RWPE1 (cell line): ENCODE data around the gene KNCN.

ENCODE experiments used
- CTCF ChIA-PET: fragments of 350-600 bp; sonication (Branson Sonifier 250); formaldehyde crosslinking; extraction: SDS; loops from one replicate; lab custom pipeline; 2021; lab: Yijun Ruan, JAX
- POLR2A ChIA-PET: fragments of 400-600 bp; formaldehyde crosslinking; extraction: SDS; loops from one replicate; lab custom pipeline; 2020; ENCODE audit warnings: antibody characterized with exemption; ENCODE audit not compliant: low non-redundant PET; lab: Yijun Ruan, JAX
- DNase-seq: peaks from one replicate; pipeline ENCODE4 v3.0.0; 2012; ENCODE audit warnings: low spot score
- H3K27ac ChIP-seq: fragments of 450-650 bp; 2 replicates; pipeline ENCODE4 v1.5.1; 2017
- TF ChIP-seq, protein P1 (sequence below): fragments of 450-650 bp; conservative IDR thresholded peaks from 2 replicates; pipeline ENCODE4 v1.5.1; 2017; ENCODE audit warnings: low read depth, mild to moderate bottlenecking

The KNCN gene

DNA sequence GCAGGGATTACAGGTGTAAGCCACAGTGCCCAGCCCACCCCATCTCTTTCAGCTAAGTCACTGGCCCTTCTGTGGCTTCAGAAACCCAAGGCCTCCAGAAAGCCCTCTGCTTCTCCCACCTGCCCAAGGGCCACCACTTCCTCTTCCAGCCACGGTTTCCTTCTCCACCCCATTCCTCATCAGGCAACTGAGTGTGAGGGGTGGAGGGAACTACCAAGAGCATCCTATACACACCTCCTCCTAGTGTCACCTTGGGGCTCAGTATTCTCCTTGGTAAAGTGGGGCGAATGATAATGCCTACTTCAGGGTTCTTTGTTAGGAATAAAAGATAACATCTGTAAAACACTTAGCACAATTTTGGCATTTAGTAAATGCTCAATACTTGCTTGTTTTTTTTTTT is 30.0 kb downstream of the KNCN start:
- TF ChIP-seq, protein P1, sequence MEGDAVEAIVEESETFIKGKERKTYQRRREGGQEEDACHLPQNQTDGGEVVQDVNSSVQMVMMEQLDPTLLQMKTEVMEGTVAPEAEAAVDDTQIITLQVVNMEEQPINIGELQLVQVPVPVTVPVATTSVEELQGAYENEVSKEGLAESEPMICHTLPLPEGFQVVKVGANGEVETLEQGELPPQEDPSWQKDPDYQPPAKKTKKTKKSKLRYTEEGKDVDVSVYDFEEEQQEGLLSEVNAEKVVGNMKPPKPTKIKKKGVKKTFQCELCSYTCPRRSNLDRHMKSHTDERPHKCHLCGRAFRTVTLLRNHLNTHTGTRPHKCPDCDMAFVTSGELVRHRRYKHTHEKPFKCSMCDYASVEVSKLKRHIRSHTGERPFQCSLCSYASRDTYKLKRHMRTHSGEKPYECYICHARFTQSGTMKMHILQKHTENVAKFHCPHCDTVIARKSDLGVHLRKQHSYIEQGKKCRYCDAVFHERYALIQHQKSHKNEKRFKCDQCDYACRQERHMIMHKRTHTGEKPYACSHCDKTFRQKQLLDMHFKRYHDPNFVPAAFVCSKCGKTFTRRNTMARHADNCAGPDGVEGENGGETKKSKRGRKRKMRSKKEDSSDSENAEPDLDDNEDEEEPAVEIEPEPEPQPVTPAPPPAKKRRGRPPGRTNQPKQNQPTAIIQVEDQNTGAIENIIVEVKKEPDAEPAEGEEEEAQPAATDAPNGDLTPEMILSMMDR = no peak
- CTCF ChIA-PET = interaction anchor here (2.2 kb wide), 1 partner anchor 44 kb away, joined by 14 read pairs; no protein-coding TSS in a partner anchor
- POLR2A ChIA-PET = no interaction called here
- H3K27ac ChIP-seq = peak overlapping the region; percentile 75
- DNase-seq = no peak

DNA sequence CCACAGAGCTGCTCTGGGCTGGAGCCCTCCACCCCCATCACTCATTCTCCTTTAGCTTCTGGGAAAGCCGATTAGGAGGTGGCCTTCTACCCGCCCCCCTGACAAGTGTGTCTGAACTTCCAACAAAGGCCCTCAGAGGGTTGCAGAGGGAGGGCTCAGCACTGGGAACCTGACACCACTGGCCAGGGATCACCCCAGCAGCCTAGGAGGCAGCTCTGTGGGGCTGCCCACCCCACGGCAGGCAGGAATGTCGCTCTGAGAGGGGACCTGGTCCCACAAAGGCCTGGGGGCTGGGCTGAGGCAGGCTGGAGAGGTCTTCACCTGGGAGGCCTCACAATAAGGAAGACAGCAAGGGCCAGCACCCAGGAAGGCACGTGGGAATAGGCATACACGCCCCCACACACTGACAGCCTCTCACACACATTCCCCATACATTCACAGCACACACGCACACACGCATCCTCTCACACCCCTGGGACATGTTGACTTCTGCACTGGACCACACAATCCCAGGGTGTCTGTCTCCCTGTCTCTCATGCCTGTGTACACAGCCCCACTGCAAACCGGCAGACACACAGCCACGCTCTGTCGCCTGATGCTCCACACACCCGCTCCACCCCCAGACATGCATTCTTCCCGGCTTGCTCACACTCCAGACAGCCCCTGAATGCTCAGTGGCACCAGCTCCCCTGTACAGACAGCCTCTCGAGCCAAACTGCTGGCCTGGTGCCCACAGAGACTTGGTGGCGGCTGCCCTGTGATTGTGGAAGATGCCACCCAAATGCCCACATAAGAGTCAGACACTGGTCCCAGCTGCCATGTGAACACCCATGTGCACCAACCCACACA is 31.2 kb downstream of the KNCN start:
- POLR2A ChIA-PET = no interaction called here
- TF ChIP-seq, protein P1 = no peak
- H3K27ac ChIP-seq = peak overlapping the region; percentile 75
- CTCF ChIA-PET = no interaction called here
- DNase-seq = peak; percentile 86

DNA sequence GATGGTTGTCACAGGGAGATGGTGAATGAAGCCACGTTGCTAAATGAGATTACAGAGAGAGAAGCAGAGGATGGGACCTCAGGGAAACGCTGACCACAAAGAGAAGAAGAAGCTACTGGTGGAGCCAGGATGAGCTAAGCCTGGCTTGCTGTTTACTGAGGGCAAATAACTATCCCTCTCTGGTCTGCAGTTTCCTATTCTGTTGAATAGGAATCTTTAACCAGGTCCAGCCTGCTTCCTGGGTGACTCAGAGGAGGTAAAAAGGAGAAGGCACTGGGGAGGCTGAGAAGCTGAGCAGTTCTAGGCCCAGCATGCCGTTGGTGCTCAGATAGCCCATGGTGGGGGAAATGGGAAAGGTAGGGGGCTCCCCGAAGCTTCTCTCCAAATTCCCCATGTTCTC is 32.2 kb downstream of the KNCN start:
- no peak for DNase-seq
- ChIA-PET POLR2A (no interaction called here), CTCF (interaction anchor here (1.2 kb wide), 1 partner anchor 41 kb away, joined by 3 read pairs; no protein-coding TSS in a partner anchor)
- H3K27ac ChIP-seq = no peak overlapping the region
- TF ChIP-seq, protein P1 = no peak

DNA sequence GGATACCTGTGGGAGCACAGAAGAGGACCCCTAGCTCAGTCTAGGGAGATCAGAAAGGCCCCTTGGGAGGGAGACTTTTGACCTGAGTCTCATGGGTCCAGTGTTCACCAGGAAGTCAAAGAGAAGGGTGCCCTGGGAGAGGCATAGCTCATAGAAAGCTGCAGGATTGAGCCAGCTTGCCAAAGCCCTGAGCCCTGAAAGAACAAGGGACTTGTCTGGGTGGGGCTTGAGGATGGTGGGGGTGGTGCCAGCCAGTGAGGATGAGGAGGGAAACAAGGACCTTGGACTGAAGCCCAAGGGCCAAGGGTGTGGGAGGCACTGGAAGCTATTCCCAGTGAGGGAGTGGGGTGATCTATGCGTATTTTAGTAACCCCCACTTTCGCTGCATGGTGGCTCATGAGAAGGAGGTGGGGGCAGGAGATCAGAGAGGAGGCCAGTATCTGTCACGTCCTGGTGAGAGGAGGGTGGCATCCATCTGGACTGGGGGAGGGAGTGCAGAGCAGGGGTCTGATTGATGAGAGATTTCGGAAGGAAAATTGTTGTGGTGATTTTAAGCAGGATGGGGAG is 33.4 kb downstream of the KNCN start:
- H3K27ac ChIP-seq = no peak overlapping the region
- DNase-seq = no peak
- TF ChIP-seq, protein P1 = no peak
- POLR2A ChIA-PET = no interaction called here
- CTCF ChIA-PET = interaction anchor here (0.6 to 1.8 kb wide), 4 partner anchors 27 to 111 kb away, joined by 3 to 8 read pairs (median 5); no protein-coding TSS in a partner anchor

DNA sequence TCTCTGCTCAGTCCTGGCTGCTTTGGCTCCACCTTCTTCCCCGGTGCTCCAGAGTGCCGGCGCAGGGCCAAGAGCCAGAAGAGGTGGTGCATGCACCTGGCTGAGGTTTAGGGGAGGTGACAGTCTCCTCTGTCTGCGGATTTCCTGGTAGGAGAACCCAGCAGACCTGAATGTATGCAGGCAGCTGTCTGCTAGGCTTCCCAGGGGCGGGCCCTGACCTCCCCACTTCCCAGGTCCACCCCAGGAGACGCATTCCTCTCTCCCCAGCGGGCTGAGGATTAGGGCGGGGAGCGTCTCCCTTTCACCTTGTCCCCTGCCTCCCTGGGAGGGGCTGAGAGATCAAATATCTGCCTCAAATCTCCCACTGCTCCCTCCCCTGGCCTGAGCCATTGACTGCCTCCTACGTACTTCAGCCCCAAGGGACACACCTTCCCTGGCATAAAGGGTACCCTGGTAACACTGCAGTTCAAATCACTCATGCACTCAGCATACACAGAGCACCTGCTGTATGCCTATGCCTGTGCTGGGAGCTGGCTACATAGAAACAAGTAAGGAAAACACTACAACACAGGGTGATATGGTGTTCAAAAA is 34.3 kb downstream of the KNCN start:
- ChIA-PET POLR2A (no interaction called here), CTCF (interaction anchor here (1.8 kb wide), 1 partner anchor 39 kb away, joined by 7 read pairs; no protein-coding TSS in a partner anchor)
- peak overlapping the region; percentile 42 for H3K27ac ChIP-seq
- TF ChIP-seq, protein P1 = no peak
- peak; percentile 69 for DNase-seq
